Stimulated activated CD8-positive, alpha-beta memory T cell treated with anti-CD3 and anti-CD28 coated beads, Interleukin-15, amount 100 ng/mL, for 24 hours (primary cell): ENCODE results near the gene MTCH1.
"Not testable (repeated sequence)": the region's sequence is repeated elsewhere in the genome, so short reads cannot be mapped to it uniquely, and the experiment has no call there.

Experiments used
- DNase-seq: peaks from one replicate; pipeline ENCODE4 v3.0.0-alpha.2; 2020; ENCODE audit warnings: low read depth

MTCH1 gene

DNA sequence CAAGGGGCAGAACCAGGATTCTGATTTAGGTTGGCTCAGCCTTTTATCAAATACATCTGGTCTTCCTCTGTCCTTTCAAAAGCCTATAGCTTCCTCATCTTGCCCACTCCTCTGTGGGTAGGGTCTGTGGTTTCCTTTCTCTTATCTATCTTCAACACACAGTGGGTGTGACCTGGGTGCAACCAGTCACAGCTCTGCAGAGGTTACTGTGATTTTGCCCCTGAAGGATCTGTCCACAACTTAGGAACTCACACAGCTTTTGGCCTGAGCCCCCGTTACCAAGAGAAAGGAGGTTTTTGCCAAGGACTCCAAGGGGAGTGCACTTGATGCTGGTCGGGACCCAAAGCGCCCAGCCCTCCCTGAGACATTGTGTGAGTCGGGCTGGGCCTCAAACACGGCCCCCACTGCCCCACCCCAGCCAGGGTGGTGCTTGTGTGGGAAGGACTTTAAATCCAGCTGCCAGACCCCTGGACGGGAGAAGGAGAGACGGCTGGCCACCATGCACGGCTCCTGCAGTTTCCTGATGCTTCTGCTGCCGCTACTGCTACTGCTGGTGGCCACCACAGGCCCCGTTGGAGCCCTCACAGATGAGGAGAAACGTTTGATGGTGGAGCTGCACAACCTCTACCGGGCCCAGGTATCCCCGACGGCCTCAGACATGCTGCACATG is 31.6 kb downstream of the MTCH1 start, which contains the start of gene PI16:
Gene PI16 (plus strand): TSS at position 477 of the 670 bp plus-strand sequence. CDS start 23 bp downstream, at position 500.
- DNase-seq = no peak

- DNase-seq = no peak
These were observed 32.1 kb downstream of the MTCH1 start for GRCh38 chr6:36953931-36954261.

DNA sequence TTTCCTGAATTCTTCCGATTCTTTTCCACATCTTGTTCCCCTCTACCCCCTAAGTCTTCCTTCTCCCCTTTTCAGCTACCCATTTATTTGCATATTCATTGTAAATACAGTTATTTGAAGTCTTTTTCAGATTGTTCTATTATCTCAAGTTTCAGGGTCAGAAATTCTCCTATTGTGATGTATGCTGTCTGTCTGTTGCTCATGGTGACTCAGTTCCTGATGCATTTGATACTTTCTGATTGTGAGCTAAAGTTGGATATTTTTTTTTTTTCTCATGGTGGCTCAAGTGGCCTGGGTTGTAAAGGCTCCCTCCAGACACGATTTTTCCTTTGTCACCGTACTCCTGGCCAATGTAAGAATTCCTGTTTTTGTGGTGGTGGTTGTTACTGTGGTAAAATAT is 36.4 kb downstream of the MTCH1 start:
- DNase-seq = no peak

GRCh38 chr6:36949076-36949475 is 36.9 kb downstream of the MTCH1 start:
- DNase-seq = not testable (repeated sequence)

GRCh38 chr6:36947570-36948351 is 38.2 kb downstream of the MTCH1 start:
- no peak for DNase-seq

DNA sequence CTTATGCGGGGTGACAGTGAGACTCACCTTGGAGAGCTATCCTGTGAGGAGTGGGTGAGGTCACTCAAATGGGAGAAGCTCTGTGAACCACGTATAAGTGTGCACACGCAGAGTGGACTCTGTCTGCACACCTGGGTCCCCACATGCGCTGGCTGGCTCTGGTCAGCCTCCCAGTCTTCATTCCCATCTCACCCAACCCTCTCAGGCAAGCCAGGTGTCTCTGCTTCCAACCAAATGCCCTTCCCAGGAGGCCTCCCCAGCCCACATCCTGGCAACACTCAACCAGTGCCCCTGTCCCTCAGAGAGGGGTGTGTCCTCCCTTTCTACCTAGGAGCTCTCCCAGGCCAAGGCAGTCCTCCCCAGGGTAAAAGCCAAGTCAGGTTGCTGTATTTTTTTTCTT is 39.5 kb downstream of the MTCH1 start:
- no peak for DNase-seq

DNA sequence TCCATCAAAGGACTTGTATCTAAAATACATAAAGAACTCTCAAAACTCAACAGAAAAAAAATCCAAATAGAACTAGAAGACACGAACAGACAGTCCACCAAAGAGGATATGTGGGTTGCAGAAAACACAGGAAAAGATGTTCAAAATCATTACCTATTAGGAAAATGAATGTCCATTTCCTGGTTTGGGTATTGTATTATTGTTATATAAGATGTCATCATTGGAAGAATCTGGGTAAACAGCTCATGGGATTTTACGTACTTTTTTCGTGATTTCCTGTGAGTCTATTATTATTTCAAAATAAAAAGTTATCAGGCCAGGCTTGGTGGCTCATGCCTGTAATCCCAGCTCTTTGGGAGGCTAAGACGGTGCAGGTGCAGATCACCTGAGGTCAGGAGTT is 40.7 kb downstream of the MTCH1 start:
- DNase-seq = no peak

DNA sequence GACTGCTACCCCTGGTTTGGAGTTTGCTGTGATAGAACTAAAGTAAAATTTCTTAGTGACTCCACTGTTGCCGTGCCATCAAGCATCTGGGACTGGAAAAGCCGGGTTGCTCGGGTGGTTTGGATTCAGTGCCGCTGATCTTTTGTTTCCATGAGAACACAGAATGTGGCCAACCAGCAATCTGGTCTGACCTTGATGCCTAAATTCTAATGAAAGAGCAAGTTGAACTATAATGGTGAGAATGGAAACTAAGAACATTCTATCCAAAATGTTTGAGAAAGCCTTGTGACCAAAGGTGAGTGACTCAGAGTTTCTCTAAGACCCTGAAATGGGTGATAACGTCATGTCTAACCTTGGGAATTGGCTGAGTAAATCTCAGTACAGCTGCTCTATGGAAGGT is 41.3 kb downstream of the MTCH1 start:
- no peak for DNase-seq

GRCh38 chr6:36942329-36942728 is 43.7 kb downstream of the MTCH1 start:
- not testable (repeated sequence) for DNase-seq

DNA sequence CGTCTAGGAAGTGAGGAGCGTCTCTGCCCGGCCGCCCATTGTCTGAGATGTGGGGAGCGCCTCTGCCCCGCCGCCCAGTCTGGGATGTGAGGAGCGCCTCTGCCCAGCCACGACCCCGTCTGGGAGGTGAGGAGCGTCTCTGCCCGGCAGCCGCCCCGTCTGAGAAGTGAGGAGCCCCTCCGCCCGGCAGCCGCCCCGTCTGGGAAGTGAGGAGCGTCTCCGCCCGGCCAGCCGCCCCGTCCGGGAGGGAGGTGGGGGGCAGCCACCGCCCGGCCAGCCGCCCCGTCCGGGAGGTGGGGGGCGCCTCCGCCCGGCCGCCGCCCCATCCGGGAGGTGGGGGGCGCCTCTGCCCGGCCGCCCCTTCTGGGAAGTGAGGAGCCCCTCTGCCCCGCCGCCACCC is 44.4 kb downstream of the MTCH1 start:
- DNase-seq = not testable (repeated sequence)

DNA sequence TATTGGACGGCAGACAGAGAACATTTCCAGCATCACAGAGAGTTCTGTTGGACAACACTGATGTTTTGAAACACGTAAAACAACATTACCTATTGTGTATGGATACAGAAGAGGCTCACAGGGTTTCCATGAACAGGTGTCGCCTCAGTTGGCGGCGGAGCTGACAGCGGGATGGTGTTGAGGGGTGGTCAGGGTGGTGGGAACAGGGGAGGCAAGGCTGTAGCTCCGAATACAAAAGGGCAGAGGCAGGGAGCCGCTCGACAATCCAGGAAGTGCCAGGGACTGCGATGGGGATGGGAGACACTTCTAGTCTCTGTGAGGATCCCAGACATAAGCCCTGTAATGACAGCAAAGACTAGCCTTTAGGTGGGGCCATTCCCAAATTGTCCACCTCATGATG is 46.0 kb downstream of the MTCH1 start:
- DNase-seq = no peak

DNA sequence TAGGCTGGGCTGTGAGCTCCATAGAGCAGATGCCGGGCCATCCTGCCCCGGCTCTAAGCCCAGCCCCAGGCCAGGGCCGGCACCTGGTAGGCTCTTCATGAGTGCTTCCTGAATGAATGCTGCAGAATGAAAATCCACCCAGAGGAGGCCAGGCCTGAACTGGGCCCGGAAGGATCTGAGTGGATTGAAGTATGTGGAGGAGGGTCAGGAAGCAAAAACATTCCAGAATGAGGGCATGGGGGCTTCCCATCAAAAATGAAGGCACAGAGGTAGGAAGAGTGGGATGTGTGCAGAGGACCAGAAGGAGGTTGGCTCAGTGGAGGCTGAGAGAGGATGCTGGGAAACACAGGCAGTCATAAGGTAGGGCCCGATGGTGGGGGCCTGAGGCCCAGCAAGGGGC is 47.0 kb downstream of the MTCH1 start:
- DNase-seq = not testable (repeated sequence)

- DNase-seq = no peak
These were observed 47.5 kb downstream of the MTCH1 start for GRCh38 chr6:36938536-36938935.

DNA sequence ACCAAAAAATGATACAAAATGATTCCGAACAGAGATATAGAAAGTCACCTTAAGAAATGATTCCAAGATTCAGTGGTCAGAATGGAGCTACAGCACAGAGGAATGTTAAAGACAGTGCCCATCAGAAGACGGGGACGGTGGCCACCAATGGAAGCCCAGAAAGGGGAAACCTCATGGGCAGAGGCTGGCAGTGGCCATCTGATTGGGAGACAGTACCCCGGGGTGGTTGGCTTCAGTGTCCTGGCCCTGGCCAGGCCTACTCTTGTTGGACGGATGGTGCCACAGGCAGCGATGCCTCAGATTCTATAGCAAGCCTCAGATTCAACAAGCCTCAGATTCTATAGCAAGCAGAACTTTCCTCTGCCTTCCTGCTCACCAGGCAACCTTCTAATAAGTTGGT is 48.1 kb downstream of the MTCH1 start:
- no peak for DNase-seq

DNA sequence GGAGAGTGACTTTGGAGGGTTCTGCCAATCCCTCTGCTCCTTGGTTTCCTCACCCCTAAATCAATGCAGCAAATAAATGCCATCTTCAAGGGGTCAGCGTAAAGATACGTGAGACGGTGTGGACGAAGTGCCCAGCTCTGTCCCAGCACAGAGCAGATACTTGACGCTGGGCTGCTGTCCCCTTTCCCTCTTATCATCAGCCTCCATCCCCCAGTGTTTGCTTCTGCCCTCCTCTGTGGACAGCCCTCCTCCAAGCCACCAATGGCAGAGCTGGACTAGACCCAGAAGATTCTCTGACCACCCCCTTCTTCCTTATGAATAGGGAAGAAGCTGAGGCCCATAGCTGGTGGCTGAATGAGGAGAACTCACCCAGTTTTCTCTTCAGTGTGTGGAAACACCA is 49.2 kb downstream of the MTCH1 start:
- DNase-seq = no peak

DNA sequence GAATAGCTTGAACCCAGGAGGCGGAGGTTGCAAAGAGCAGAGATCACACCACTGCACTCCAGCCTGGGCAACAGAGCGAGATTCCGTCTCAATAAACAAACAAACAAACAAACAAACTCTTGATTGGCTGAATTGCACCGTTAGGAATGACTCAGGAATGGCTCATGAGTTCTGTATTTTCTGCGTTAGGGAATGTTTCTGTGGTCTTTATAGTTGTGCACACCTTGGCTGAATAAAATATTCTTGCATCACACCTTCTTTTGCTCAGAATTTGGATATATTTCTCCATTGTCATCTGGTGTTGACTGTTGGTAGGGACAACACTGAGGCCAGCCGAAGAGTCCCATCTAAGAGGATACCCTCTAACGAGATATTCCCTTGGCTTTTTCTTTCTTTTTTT is 51.1 kb downstream of the MTCH1 start:
- no peak for DNase-seq

- DNase-seq = no peak
These were observed 52.5 kb downstream of the MTCH1 start for GRCh38 chr6:36933519-36933918.

GRCh38 chr6:36933102-36933501 is 52.9 kb downstream of the MTCH1 start:
- no peak for DNase-seq

- DNase-seq = no peak
These were observed 55.5 kb downstream of the MTCH1 start for GRCh38 chr6:36930483-36930882.

DNA sequence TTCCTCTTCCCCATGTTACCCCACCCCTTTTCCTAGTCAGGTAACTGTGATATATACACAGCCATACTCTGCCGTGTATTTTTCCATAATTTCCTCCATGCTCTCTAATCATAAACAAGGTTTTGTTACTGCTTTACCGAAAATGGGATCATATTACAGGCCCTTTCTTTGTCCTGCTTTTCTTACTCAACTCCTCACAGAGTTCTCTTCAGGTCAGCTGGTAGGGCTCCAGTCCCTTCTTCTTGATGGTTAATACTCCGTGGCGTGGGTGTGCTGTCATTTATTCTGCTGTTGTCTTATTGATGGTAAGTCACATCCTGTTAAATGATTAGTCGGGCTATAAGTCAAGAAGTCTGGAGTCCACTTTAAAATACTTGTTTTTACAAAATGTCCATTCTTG is 56.4 kb downstream of the MTCH1 start:
- no peak for DNase-seq

DNA sequence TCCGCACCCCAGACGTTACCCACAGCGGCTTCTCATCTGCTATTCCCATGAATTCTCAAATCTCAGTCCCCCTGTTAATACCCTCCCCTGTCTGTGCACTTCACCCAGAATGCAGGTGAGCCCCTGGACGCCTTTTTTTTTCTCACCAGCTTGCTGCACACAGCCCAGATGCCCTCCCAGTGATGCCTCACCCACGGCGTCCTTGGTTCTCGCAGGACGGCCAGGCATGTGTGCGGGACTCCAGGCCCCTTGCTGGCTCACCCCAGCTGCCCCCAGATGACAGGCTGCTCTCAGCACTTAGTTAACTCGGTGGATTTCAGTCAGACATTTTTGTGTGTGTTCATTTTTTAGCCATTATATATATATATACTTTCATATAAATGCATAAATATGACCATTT is 56.8 kb downstream of the MTCH1 start:
- no peak for DNase-seq

- DNase-seq = no peak
These were observed 57.5 kb downstream of the MTCH1 start for GRCh38 chr6:36928547-36928918.

GRCh38 chr6:36927691-36928546 is 58.1 kb downstream of the MTCH1 start:
- no peak for DNase-seq
